Measurements from ENCODE around the gene TSFM. TPM values are rescaled to one million over a fixed set of nuclear protein-coding genes. Genes with fewer than 3 reads are reported as not detected.

TSFM gene
- total RNA-seq, 1 experiment from 2014 or later, result 48.7 TPM

DNA sequence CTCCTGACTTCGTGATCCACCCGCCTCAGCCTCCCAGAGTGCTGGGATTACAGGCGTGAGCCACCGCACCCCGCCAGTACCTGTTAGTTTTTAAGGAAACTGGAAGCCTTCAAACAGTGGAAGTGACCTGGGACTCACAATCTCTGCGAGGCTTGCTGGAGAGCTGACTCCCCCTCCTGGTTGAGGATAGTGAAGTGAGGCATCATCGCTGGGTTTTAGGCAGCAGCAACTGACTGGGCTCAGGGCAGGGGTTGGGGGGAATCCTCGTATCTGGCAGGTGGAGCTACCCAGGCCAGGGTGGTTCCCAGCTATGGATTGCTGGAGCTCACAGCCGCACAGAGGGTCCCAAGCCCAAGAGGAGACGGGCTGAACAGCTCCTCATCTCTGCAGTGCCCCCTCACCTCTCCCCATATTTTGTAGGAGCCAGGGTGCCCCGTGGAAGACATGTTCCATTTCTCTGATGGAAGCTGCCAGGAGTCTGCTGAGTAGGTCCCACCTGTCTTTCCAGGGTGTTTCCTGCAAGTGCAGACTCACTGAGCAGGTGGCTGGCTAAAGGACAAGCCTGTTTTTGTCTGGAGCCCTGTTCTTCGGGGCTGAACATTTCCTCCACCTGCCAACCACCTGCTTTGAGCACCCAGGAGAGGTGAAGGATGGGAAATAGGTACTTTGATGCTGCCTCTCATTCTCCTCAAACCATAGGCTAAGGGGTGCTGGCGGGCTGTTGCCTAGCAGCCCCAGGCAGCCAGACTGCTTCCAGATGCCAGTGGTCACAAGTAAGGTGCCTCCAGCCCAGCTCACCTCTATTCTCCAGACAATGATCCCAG, 32.8 kb downstream of the TSFM start:
- Mint-ChIP-seq H3K4me3 (peak overlapping the region; percentile 33), H3K27me3 (ENCODE audit: low read depth) (no peaks in the 10 kb centered on the region; the same call in 1 of the 2 replicates), H3K36me3 (no peaks in the 10 kb centered on the region), H3K9me3 (no peaks in the 10 kb centered on the region), H3K27ac (no peak overlapping the region), H3K4me1 (peaks cover 8% of the 10 kb centered on the region; the same call in 1 of the 2 replicates)
- peak; percentile 57 for DNase-seq (ENCODE audit: low spot score)
- ChIA-PET POLR2A (interaction anchor here (1.0 kb wide), 2 partner anchors 12 to 30 kb away, joined by 3 to 4 read pairs; no protein-coding TSS in a partner anchor), CTCF (interaction anchor here (0.6 to 4.7 kb wide), 23 partner anchors 10 to 122 kb away, joined by 3 to 60 read pairs (median 4); partner anchors contain the start of genes CYP27B1 and TSFM)
- peak; percentile 94 for ATAC-seq
- TF ChIP-seq USF1 (CRISPR knock-in tag; IDR thresholded peaks at IDR 0.05), result no peak
- TF ChIP-seq GTF2I (CRISPR knock-in tag; conservative IDR thresholded peaks at IDR 0.05), result no peak
- peak; percentile 70; the same call in 1 of the 2 replicates for TF ChIP-seq PRDM15 (CRISPR knock-in tag; IDR thresholded peaks at IDR 0.05)
- no peak for TF ChIP-seq FOXK1 (CRISPR knock-in tag; IDR thresholded peaks at IDR 0.05)
- no peak for TF ChIP-seq MXD4 (CRISPR knock-in tag; IDR thresholded peaks at IDR 0.05; ENCODE audit: borderline replicate concordance)
- TF ChIP-seq ARID4B (CRISPR knock-in tag; IDR thresholded peaks at IDR 0.05; ENCODE audit: borderline replicate concordance), result no peak
- TF ChIP-seq ZNF317 (CRISPR knock-in tag; IDR thresholded peaks at IDR 0.05; ENCODE audit: borderline replicate concordance, low read depth), result peak; percentile 71
- no peak for TF ChIP-seq TEAD1 (CRISPR knock-in tag; IDR thresholded peaks at IDR 0.05)
- TF ChIP-seq MAX (CRISPR knock-in tag; IDR thresholded peaks at IDR 0.05), result 0 out of 2 replicates have a peak, but pooled peaks have one; percentile 36

DNA sequence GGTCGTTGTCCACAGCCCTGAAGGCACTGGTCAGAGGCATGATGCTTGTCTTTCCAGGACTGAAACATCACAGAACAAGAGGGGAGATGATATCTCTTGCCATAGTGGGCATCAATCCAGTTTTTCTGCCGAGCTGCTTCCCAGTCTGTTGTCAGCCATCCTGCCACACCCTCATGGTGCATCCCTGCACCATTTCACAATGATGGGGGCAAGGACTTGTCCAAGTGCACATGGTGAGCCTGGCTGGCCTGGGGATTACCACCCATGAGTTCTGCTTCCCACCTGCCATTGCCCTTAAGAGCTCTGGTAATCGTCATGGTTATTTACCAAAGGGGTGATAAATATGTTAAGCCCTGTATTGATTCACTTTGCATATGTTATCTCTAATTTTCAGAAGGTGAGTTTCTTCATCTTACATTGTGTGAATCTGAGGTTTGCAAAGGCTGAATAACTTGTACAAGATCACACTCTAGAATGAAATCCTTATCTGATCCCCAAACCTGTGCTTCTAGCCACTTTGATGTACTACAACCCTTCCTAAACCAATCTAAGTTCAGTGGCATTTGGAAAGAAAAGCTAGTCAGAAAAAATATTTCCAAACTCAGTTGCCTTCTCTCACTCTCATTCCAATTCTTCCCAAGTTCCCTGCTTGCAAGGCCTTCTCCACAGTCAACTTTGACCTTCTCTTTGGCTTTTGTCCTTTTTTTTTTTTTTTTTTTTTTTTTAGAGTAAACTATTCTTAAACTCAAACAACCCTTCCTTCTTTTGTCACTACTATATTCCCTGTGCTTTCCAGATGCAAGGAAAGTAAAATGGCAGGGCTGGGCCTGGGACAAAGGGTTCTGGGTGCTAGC, 33.6 kb downstream of the TSFM start:
- CTCF ChIA-PET, result interaction anchor here (0.8 to 4.7 kb wide), 10 partner anchors 9 to 121 kb away, joined by 3 to 60 read pairs (median 6); partner anchors contain the start of gene TSFM
- DNase-seq (ENCODE audit: low spot score) (no peak), ATAC-seq (no peak)
- Mint-ChIP-seq H3K36me3 (no peaks in the 10 kb centered on the region), H3K27ac (no peak overlapping the region), H3K9me3 (no peaks in the 10 kb centered on the region), H3K4me1 (peaks cover 8% of the 10 kb centered on the region; the same call in 1 of the 2 replicates), H3K27me3 (ENCODE audit: low read depth) (no peaks in the 10 kb centered on the region; the same call in 1 of the 2 replicates), H3K4me3 (no peak overlapping the region)
- POLR2A ChIA-PET, result no interaction called here
- TF ChIP-seq NFYB (CRISPR knock-in tag; conservative IDR thresholded peaks at IDR 0.05; ENCODE audit: low read depth) (no peak), TP53 (CRISPR knock-in tag; IDR thresholded peaks at IDR 0.05) (no peak), MAX (CRISPR knock-in tag; IDR thresholded peaks at IDR 0.05) (no peak), SOX15 (CRISPR knock-in tag; IDR thresholded peaks at IDR 0.05) (no peak), ZNF317 (CRISPR knock-in tag; IDR thresholded peaks at IDR 0.05; ENCODE audit: borderline replicate concordance, low read depth) (no peak), ZNF121 (CRISPR knock-in tag; IDR thresholded peaks at IDR 0.05) (no peak), PRRX2 (CRISPR knock-in tag; IDR thresholded peaks at IDR 0.05) (no peak), NFATC4 (CRISPR knock-in tag; IDR thresholded peaks at IDR 0.05) (no peak), ESRRA (CRISPR knock-in tag; IDR thresholded peaks at IDR 0.05; ENCODE audit: borderline replicate concordance) (no peak), NR3C1 (CRISPR knock-in tag; conservative IDR thresholded peaks at IDR 0.05; ENCODE audit: low read depth) (no peak)
- TF ChIP-seq, protein P1, sequence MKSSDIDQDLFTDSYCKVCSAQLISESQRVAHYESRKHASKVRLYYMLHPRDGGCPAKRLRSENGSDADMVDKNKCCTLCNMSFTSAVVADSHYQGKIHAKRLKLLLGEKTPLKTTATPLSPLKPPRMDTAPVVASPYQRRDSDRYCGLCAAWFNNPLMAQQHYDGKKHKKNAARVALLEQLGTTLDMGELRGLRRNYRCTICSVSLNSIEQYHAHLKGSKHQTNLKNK (CRISPR knock-in tag; IDR thresholded peaks at IDR 0.05), result no peak
- TF ChIP-seq, protein P2, sequence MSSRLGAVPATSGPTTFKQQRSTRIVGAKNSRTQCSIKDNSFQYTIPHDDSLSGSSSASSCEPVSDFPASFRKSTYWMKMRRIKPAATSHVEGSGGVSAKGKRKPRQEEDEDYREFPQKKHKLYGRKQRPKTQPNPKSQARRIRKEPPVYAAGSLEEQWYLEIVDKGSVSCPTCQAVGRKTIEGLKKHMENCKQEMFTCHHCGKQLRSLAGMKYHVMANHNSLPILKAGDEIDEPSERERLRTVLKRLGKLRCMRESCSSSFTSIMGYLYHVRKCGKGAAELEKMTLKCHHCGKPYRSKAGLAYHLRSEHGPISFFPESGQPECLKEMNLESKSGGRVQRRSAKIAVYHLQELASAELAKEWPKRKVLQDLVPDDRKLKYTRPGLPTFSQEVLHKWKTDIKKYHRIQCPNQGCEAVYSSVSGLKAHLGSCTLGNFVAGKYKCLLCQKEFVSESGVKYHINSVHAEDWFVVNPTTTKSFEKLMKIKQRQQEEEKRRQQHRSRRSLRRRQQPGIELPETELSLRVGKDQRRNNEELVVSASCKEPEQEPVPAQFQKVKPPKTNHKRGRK (CRISPR knock-in tag; IDR thresholded peaks at IDR 0.05; ENCODE audit: borderline replicate concordance), result no peak
